ENCODE measurements around the gene MLH1.

DNA sequence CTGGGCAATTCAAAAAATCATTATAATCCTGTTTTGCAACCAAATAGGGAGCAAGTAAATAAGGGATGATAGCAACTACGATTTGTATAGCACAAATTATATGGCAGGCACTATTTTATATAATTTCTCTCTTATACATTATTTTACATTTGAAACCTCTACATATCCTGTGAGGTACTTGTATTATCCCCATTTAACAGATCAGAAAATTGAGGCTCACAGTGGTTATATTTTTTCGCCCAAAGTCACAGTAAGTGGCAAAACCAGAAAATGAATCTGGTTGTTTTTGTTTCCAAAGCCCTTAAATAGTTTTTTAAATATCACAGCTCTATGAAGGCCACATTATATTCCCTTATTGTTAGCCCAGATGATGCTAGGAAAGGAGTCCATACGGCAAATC lies 74.3 kb downstream of the MLH1 start:
- TF ChIP-seq CTCF (IDR thresholded peaks at IDR 0.05) (no peak), POLR2AphosphoS5 (IDR thresholded peaks at IDR 0.05; ENCODE audit: low read depth, low read length) (no peak)
